GM12865 (cell line): ENCODE results near the gene SKIC8.

Experiments used
- DNase-seq: peaks from one replicate; pipeline ENCODE4 v3.0.0; 2010; ENCODE audit warnings: low read depth
- H3K4me3 ChIP-seq: 2 replicates; pipeline ENCODE4 v1.5.1; 2011; ENCODE audit warnings: mild to moderate bottlenecking, low read depth, low read length, control low read depth
- CTCF ChIP-seq: IDR thresholded peaks from 2 replicates; pipeline ENCODE4 v1.5.1; 2011; ENCODE audit warnings: low read length, control low read depth, low read depth, inconsistent platforms; ENCODE audit not compliant: insufficient read depth; ENCODE audit errors: missing control alignments

Gene SKIC8

GRCh38 chr15:78265752-78266224 lies 33.6 kb downstream of the SKIC8 start:
- TF ChIP-seq CTCF = no peak
- no peak for DNase-seq
- H3K4me3 ChIP-seq = 0 out of 2 replicates have a peak overlapping the region, but pooled peaks have one; percentile 79

GRCh38 chr15:78265137-78265460 lies 34.3 kb downstream of the SKIC8 start:
- H3K4me3 ChIP-seq = peak overlapping the region; percentile 79
- TF ChIP-seq CTCF = no peak
- no peak for DNase-seq

GRCh38 chr15:78264304-78265136 lies 34.9 kb downstream of the SKIC8 start, which contains the start of gene DNAJA4:
Gene DNAJA4 (plus strand): TSS chr15:78264562. CDS start chr15:78264764, 202 bp downstream.
- peak; percentile 35 for TF ChIP-seq CTCF
- peak within 1 kb of the TSS; percentile 79 for H3K4me3 ChIP-seq
- DNase-seq = peak; percentile 75

GRCh38 chr15:78263907-78264303 lies 35.5 kb downstream of the SKIC8 start:
- H3K4me3 ChIP-seq = peak overlapping the region; percentile 79
- TF ChIP-seq CTCF = no peak
- no peak for DNase-seq

- H3K4me3 ChIP-seq = no peak overlapping the region
- TF ChIP-seq CTCF = no peak
- DNase-seq = no peak
Measured at GRCh38 chr15:78263351-78263781, 36.0 kb downstream of the SKIC8 start.

GRCh38 chr15:78261062-78261461 lies 38.3 kb downstream of the SKIC8 start:
- no peak for DNase-seq
- TF ChIP-seq CTCF = no peak
- H3K4me3 ChIP-seq = no peak overlapping the region
